ENCODE results near the gene ROBO3.

Gene ROBO3

GRCh38 chr11:124834526-124835180, 30.6 kb upstream of the ROBO3 start:
- H3K9me3 ChIP-seq (ENCODE audit: insufficient read depth, low read depth, low read length) = no peaks in the 10 kb centered on the region
- no peaks in the 10 kb centered on the region for H3F3A ChIP-seq (ENCODE audit: low read depth)
- H2AFZ ChIP-seq (ENCODE audit: low read length) = no peak overlapping the region
- H3K9me2 ChIP-seq (replicated peaks; ENCODE audit: low read depth, low read length) = no peaks in the 10 kb centered on the region
- TF ChIP-seq EZH2phosphoT487 (IDR thresholded peaks at IDR 0.05; ENCODE audit: borderline replicate concordance) (no peak), CTCF (conservative IDR thresholded peaks at IDR 0.05; ENCODE audit: low read length) (no peak)
- no peak overlapping the region for H3K9ac ChIP-seq (ENCODE audit: low read depth, low read length, poor library complexity, severe bottlenecking)
- H3K36me3 ChIP-seq (ENCODE audit: insufficient read depth, low read length) = no peaks in the 10 kb centered on the region
- no peaks in the 10 kb centered on the region for H4K20me1 ChIP-seq (ENCODE audit: insufficient read depth, low read length, poor library complexity, severe bottlenecking)
- no peaks in the 10 kb centered on the region for H3K79me2 ChIP-seq (ENCODE audit: insufficient read depth, low read length)
- no peak overlapping the region for H3K4me3 ChIP-seq (ENCODE audit: low read length, poor library complexity, severe bottlenecking)
- H3K27me3 ChIP-seq (ENCODE audit: insufficient read depth, low read length, poor library complexity, severe bottlenecking) = no peaks in the 10 kb centered on the region
- peaks cover 10% of the 10 kb centered on the region for H3K4me1 ChIP-seq (ENCODE audit: insufficient read depth, low read length, poor library complexity, severe bottlenecking)
- H3K4me2 ChIP-seq (ENCODE audit: low read depth, low read length, poor library complexity, severe bottlenecking) = no peak overlapping the region

GRCh38 chr11:124835918-124836317, 29.3 kb upstream of the ROBO3 start:
- H3K4me2 ChIP-seq (ENCODE audit: low read depth, low read length, poor library complexity, severe bottlenecking) = no peak overlapping the region
- H3K36me3 ChIP-seq (ENCODE audit: insufficient read depth, low read length) = no peaks in the 10 kb centered on the region
- H3K9me3 ChIP-seq (ENCODE audit: insufficient read depth, low read depth, low read length) = no peaks in the 10 kb centered on the region
- no peaks in the 10 kb centered on the region for H3K27me3 ChIP-seq (ENCODE audit: insufficient read depth, low read length, poor library complexity, severe bottlenecking)
- no peak for TF ChIP-seq EZH2phosphoT487 (IDR thresholded peaks at IDR 0.05; ENCODE audit: borderline replicate concordance)
- TF ChIP-seq CTCF (conservative IDR thresholded peaks at IDR 0.05; ENCODE audit: low read length) = no peak
- no peak overlapping the region for H3K9ac ChIP-seq (ENCODE audit: low read depth, low read length, poor library complexity, severe bottlenecking)
- no peaks in the 10 kb centered on the region for H4K20me1 ChIP-seq (ENCODE audit: insufficient read depth, low read length, poor library complexity, severe bottlenecking)
- no peaks in the 10 kb centered on the region for H3K9me2 ChIP-seq (replicated peaks; ENCODE audit: low read depth, low read length)
- H3K4me3 ChIP-seq (ENCODE audit: low read length, poor library complexity, severe bottlenecking) = no peak overlapping the region
- H2AFZ ChIP-seq (ENCODE audit: low read length) = peak overlapping the region; percentile 23; the same call in 1 of the 2 replicates
- no peaks in the 10 kb centered on the region for H3K79me2 ChIP-seq (ENCODE audit: insufficient read depth, low read length)
- H3K4me1 ChIP-seq (ENCODE audit: insufficient read depth, low read length, poor library complexity, severe bottlenecking) = peaks cover 9% of the 10 kb centered on the region
- no peaks in the 10 kb centered on the region for H3F3A ChIP-seq (ENCODE audit: low read depth)

GRCh38 chr11:124837491-124837856, 27.8 kb upstream of the ROBO3 start:
- Histone ChIP-seq H3K4me1 (ENCODE audit: insufficient read depth, low read length, poor library complexity, severe bottlenecking) (peaks cover 3% of the 10 kb centered on the region), H3K9ac (ENCODE audit: low read depth, low read length, poor library complexity, severe bottlenecking) (no peak overlapping the region), H3K9me2 (replicated peaks; ENCODE audit: low read depth, low read length) (no peaks in the 10 kb centered on the region), H3K4me2 (ENCODE audit: low read depth, low read length, poor library complexity, severe bottlenecking) (peak overlapping the region; percentile 34), H3F3A (ENCODE audit: low read depth) (no peaks in the 10 kb centered on the region), H2AFZ (ENCODE audit: low read length) (no peak overlapping the region), H3K36me3 (ENCODE audit: insufficient read depth, low read length) (no peaks in the 10 kb centered on the region), H3K4me3 (ENCODE audit: low read length, poor library complexity, severe bottlenecking) (no peak overlapping the region), H3K9me3 (ENCODE audit: insufficient read depth, low read depth, low read length) (no peaks in the 10 kb centered on the region), H4K20me1 (ENCODE audit: insufficient read depth, low read length, poor library complexity, severe bottlenecking) (no peaks in the 10 kb centered on the region), H3K27me3 (ENCODE audit: insufficient read depth, low read length, poor library complexity, severe bottlenecking) (no peaks in the 10 kb centered on the region), H3K79me2 (ENCODE audit: insufficient read depth, low read length) (no peaks in the 10 kb centered on the region)
- TF ChIP-seq EZH2phosphoT487 (IDR thresholded peaks at IDR 0.05; ENCODE audit: borderline replicate concordance) (no peak), CTCF (conservative IDR thresholded peaks at IDR 0.05; ENCODE audit: low read length) (peak; percentile 68)
